HepG2 (cell line): ENCODE measurements around the gene SLC11A1. TPM values are rescaled to one million over a fixed set of nuclear protein-coding genes. Genes with fewer than 3 reads are reported as not detected.

Source experiments
- AFF4 ChIP-seq: sonication (generic); formaldehyde crosslinking; IDR thresholded peaks from 2 replicates; pipeline ENCODE4 v1.4.0; 2020; ENCODE audit warnings: missing genetic modification reagents
- CEBPZ ChIP-seq: IDR thresholded peaks from 2 replicates; pipeline ENCODE4 v1.6.1; 2012; ENCODE audit warnings: low read length, improper control_type of control experiment
- ETS1 ChIP-seq: sonication (generic); formaldehyde crosslinking; IDR thresholded peaks from 2 replicates; pipeline ENCODE4 v1.4.0; 2020; ENCODE audit warnings: missing genetic modification reagents
- GATAD2A ChIP-seq: IDR thresholded peaks from 2 replicates; pipeline ENCODE4 v1.6.1; 2016
- GLMP ChIP-seq: sonication (generic); formaldehyde crosslinking; IDR thresholded peaks from 2 replicates; pipeline ENCODE4 v1.9.0; 2021; ENCODE audit warnings: missing genetic modification reagents, mild to moderate bottlenecking, borderline replicate concordance
- PRDM4 ChIP-seq: sonication (generic); formaldehyde crosslinking; IDR thresholded peaks from 2 replicates; pipeline ENCODE4 v1.9.0; 2021; ENCODE audit warnings: missing genetic modification reagents, borderline replicate concordance
- SMARCC2 ChIP-seq: fragments of 450-650 bp; IDR thresholded peaks from 2 replicates; pipeline ENCODE4 v1.6.1; 2017; ENCODE audit warnings: antibody characterized with exemption, mild to moderate bottlenecking
- THAP7 ChIP-seq: sonication (generic); formaldehyde crosslinking; IDR thresholded peaks from 2 replicates; pipeline ENCODE4 v1.8.1; 2023; ENCODE audit warnings: mild to moderate bottlenecking, missing genetic modification reagents
- THAP9 ChIP-seq: sonication (generic); formaldehyde crosslinking; IDR thresholded peaks from 2 replicates; pipeline ENCODE4; 2020; ENCODE audit warnings: missing genetic modification reagents, mild to moderate bottlenecking, borderline replicate concordance
- ZNF296 ChIP-seq: sonication (generic); formaldehyde crosslinking; conservative IDR thresholded peaks from 2 replicates; pipeline ENCODE4 v1.5.0; 2020; ENCODE audit warnings: mild to moderate bottlenecking, missing genetic modification reagents
- polyA plus RNA-seq, 8 experiments: library from polyadenylated mRNA; depleted of rRNA in 3 of 8; stranded (reverse) in 7 of 8; unstranded in 1 of 8; fragments of >200 nt; fragmentation: Illumina TruSeq in 4 of 8; extraction: Trizol in 4 of 8; gene quantifications; 2 replicates each; pipeline versions ENCODE4 v1.2.1 to v1.2.3, GENCODE V29; 2011 to 2016; ENCODE audit warnings: low read depth in 4 of 8, missing spikeins in 1 of 8, mixed read lengths in 1 of 8; ENCODE audit not compliant: insufficient read depth in 1 of 8
- total RNA-seq, 5 experiments: library from RNA; depleted of rRNA; stranded (reverse); fragments of >200 nt; fragmentation: Illumina TruSeq; extraction: Trizol; gene quantifications; 2 replicates each; pipeline ENCODE4 v1.2.3, GENCODE V29; 2016; ENCODE audit warnings: low read depth in 1 of 5

SLC11A1 gene
- total and polyA plus RNA-seq, 2 of the 13 experiments (the other 11 are each of a cell fraction or from before 2014, with no cell fraction given): 0.33 to 2.3 TPM

GRCh38 chr2:218395826-218396687, 14.0 kb downstream of the SLC11A1 start (continued):
- no peak for TF ChIP-seq CEBPZ
- no peak for TF ChIP-seq SMARCC2
- peak; percentile 92; the same call in 1 of the 2 replicates for TF ChIP-seq THAP7 (CRISPR knock-in tag)
- TF ChIP-seq ETS1: peak; percentile 38; the same call in 1 of the 2 replicates
- TF ChIP-seq THAP9: peak; percentile 75; the same call in 1 of the 2 replicates
- no peak for TF ChIP-seq GLMP
- TF ChIP-seq AFF4 (CRISPR knock-in tag): no peak
- no peak for TF ChIP-seq ZNF296
- TF ChIP-seq PRDM4 (CRISPR knock-in tag): peak; percentile 100
- peak; percentile 81 for TF ChIP-seq GATAD2A (CRISPR knock-in tag)
